DMS 273 treated with DMSO at 0.1 percent for 48 hours (cell line): Measurements from ENCODE around the gene EZH1.
"Not testable (repeated sequence)": the region's sequence is repeated elsewhere in the genome, so short reads cannot be mapped to it uniquely, and the experiment has no call there.

Source experiments
- DNase-seq: peaks from one replicate; lab custom pipeline; 2025; lab: John Stamatoyannopoulos, UW

EZH1 gene

GRCh38 chr17:42669977-42670788 is 74.7 kb downstream of the EZH1 start:
- DNase-seq = no peak

- no peak for DNase-seq
Observed at GRCh38 chr17:42669705-42669976, 75.2 kb downstream of the EZH1 start.

GRCh38 chr17:42667088-42667951 is 77.5 kb downstream of the EZH1 start:
- DNase-seq = peak; percentile 20

- DNase-seq = not testable (repeated sequence)
Observed at GRCh38 chr17:42666126-42666525, 78.7 kb downstream of the EZH1 start.

GRCh38 chr17:42665581-42666001 is 79.2 kb downstream of the EZH1 start:
- DNase-seq = no peak

DNA sequence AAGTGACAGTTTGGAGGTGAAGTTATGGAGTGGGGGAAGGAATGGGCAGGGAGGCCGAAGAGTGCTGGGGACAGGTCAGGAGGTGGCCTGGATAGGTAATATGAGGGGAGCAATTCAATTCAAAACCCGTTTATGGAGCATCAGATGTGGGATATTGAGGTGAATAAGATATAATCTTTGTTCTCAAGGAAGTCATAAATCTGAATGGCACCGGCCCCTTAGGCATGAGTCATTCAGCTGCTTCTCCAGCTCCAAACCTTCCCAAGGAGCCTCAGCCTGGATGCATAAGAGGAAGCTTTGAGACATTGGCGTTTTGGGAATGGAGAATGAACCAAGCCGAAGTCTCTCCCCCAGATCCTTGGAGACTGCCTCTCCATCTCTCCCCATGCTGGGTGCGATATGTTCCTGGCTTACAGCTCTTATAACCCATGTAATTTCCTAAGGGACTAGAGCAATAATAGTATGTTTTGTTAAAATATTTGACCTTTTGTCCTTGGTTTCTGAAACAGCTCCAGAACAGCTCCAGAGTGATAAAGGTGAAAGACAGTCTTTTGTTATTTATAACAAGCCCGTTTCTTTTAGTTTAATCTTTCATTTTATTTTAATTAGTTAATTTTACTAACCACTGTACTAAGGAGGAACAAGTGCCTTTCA is 84.0 kb downstream of the EZH1 start:
- DNase-seq = no peak

DNA sequence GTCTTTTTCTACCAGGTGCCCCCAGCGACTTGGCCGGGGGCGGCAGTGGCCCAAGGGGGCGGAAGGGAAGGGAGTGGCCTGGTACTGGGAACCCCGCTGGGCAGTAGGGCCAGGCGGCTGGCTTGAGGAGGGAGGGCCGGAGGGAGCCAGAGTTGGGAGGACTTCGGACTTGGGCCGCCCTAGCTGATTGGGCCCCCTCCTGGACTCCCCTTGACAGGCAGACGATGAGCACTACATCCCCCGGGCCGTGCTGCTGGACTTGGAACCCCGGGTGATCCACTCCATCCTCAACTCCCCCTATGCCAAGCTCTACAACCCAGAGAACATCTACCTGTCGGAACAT is 84.9 kb downstream of the EZH1 start:
- not testable (repeated sequence) for DNase-seq

GRCh38 chr17:42659079-42659931 is 85.5 kb downstream of the EZH1 start, which contains the start of gene TUBG2:
TSS of gene TUBG2 (plus strand) at chr17:42659284. CDS start at chr17:42659504, 220 bp downstream.
- peak; percentile 79 for DNase-seq

- no peak for DNase-seq
Observed at GRCh38 chr17:42657824-42658588, 86.8 kb downstream of the EZH1 start.

DNA sequence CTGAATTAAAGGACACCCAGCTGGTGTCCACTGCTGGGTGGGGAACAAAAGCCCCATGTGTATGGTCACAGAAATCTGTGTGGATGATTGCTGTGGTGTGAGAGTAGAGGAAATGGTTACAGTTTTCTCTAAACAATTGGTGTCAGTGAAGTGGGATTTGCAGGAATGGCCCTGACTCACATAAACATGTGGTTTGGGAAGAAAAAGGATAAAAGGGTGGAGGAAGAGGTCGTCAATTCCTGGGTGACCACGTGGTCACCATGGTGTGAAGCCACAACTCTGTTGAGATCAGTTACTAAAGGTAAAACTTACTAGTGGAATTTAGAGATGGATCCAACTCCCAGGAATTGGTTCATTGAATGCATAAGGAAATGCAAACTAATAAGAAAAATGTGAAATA is 89.3 kb downstream of the EZH1 start:
- no peak for DNase-seq

DNA sequence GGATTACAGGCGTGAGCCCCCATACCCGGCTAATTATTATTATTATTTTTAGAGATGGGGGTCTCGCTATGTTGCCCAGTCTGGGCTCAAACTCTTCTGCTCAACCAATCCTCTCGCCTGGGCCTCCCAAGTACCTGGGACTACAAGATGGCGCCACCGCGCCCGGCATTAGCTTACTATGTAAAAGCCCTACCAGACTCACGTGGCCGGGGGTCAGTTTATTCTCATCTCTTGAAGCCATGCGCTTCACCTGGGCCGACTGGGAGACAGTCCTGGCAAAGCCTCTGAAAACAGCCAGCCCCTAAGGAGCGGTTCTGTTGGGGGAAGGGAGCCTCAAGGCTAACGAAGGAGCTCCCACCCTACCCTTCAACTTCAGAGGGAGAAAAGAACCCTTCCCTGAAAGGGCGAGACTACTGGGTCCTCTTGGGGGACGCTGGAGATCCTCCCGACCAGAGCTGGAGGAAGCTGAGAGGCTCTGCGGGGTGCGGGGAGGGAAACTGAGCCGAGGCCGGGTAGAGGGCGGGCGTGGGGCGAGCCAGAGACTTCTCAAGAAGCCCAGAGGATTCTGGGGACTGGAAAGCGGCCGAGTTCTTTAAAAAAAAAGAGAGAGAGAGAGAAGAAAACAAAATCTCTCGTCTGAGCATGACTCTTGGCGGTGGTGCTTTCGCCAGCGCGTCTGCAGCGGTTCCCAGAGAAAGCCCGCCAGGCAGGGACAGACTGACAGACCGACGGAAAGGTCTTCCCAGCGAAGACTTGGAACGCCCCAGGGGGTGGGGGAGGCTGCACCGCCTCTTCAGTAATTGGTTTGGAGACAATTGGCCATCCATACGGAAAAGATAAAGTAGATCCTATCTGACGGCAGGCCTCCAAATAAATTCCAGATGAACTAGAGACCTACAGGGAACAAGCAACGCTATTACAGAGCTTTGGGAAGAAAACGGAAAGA is 91.4 kb downstream of the EZH1 start:
- no peak for DNase-seq

GRCh38 chr17:42651392-42651791 is 93.4 kb downstream of the EZH1 start:
- DNase-seq = no peak
